RWPE2 (cell line): ENCODE results near the gene ANAPC10.

Experiments used
- ATAC-seq: fragments of 200-7000 bp; cut with Tn5 transposase; 3 replicates; pipeline ENCODE4 v1.9.1; 2021; ENCODE audit warnings: low read depth
- DNase-seq: peaks from one replicate; pipeline ENCODE4 v3.0.0-alpha.2; 2020; ENCODE audit warnings: low spot score
- H3K27ac ChIP-seq: fragments of 450-650 bp; 2 replicates; pipeline ENCODE4 v1.5.1; 2017; ENCODE audit warnings: mild to moderate bottlenecking; ENCODE audit not compliant: poor library complexity, severe bottlenecking
- H3K27me3 ChIP-seq: fragments of 250-450 bp; sonication (Bioruptor Pico); 2 replicates; pipeline ENCODE4 v1.5.1; 2021; ENCODE audit warnings: mild to moderate bottlenecking, moderate library complexity; ENCODE audit not compliant: insufficient read depth, poor library complexity, severe bottlenecking
- H3K36me3 ChIP-seq: fragments of 250-450 bp; sonication (Bioruptor Pico); 2 replicates; pipeline ENCODE4 v1.5.1; 2020; ENCODE audit warnings: low read depth, mild to moderate bottlenecking, moderate library complexity
- H3K4me1 ChIP-seq: fragments of 250-450 bp; sonication (Bioruptor Pico); 2 replicates; pipeline ENCODE4 v1.5.1; 2021; ENCODE audit warnings: mild to moderate bottlenecking, moderate library complexity; ENCODE audit not compliant: insufficient read depth, poor library complexity, severe bottlenecking
- H3K4me3 ChIP-seq: fragments of 250-450 bp; sonication (Bioruptor Pico); 2 replicates; pipeline ENCODE4 v1.5.1; 2021; ENCODE audit warnings: mild to moderate bottlenecking, moderate library complexity; ENCODE audit not compliant: severe bottlenecking
- H3K9me3 ChIP-seq: fragments of 250-450 bp; sonication (Bioruptor Pico); 2 replicates; pipeline ENCODE4 v1.5.1; 2021; ENCODE audit warnings: mild to moderate bottlenecking, moderate library complexity; ENCODE audit not compliant: severe bottlenecking
- CTCF ChIP-seq: fragments of 450-650 bp; IDR thresholded peaks from one replicate; pipeline ENCODE4 v1.5.1; 2017; ENCODE audit warnings: mild to moderate bottlenecking, moderate library complexity; ENCODE audit not compliant: poor library complexity, severe bottlenecking

Gene ANAPC10

GRCh38 chr4:144970597-144970996 is 127.4 kb downstream of the ANAPC10 start:
- Histone ChIP-seq H3K27ac (no peak overlapping the region), H3K4me3 (no peak overlapping the region), H3K9me3 (no peaks in the 10 kb centered on the region), H3K36me3 (no peaks in the 10 kb centered on the region), H3K4me1 (peaks cover 16% of the 10 kb centered on the region), H3K27me3 (no peaks in the 10 kb centered on the region)
- no peak for ATAC-seq
- DNase-seq: no peak
- no peak for TF ChIP-seq CTCF

- ATAC-seq (no peak), DNase-seq (no peak)
- no peak for TF ChIP-seq CTCF
Observed at GRCh38 chr4:144969821-144970220, 128.2 kb downstream of the ANAPC10 start.

GRCh38 chr4:144968606-144969005 is 129.4 kb downstream of the ANAPC10 start:
- Histone ChIP-seq H3K4me3 (no peak overlapping the region), H3K27ac (no peak overlapping the region), H3K9me3 (no peaks in the 10 kb centered on the region), H3K36me3 (no peaks in the 10 kb centered on the region), H3K4me1 (peaks cover 16% of the 10 kb centered on the region), H3K27me3 (no peaks in the 10 kb centered on the region)
- ATAC-seq: no peak
- no peak for TF ChIP-seq CTCF
- DNase-seq: no peak

More at GRCh38 chr4:144969821-144970220, 128.2 kb downstream of the ANAPC10 start:
- Histone ChIP-seq H3K27ac (no peak overlapping the region), H3K27me3 (no peaks in the 10 kb centered on the region), H3K36me3 (no peaks in the 10 kb centered on the region), H3K4me3 (no peak overlapping the region), H3K4me1 (peaks cover 16% of the 10 kb centered on the region), H3K9me3 (no peaks in the 10 kb centered on the region)

DNA sequence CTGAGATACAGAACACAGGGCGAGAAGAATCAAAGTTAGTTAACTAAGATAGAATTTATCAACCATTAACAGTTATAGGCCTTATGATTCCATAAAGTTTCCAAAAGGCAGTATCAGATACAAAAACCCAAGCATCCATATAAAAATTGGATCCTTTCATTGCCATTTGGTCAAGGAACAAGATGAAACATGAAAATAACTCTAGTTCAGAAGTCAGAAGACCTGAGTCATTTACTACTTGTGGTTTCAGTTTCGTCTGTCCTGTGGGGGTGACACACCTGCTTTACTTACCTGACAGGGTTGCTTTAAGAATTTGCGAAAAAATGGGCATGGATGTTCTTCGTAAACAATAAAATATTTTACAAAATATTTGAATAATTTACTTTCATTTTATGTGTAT is 130.8 kb downstream of the ANAPC10 start:
- H3K27me3 ChIP-seq: no peaks in the 10 kb centered on the region
- no peak for TF ChIP-seq CTCF
- no peak for DNase-seq
- no peaks in the 10 kb centered on the region for H3K36me3 ChIP-seq
- H3K27ac ChIP-seq: peak overlapping the region; percentile 24
- no peaks in the 10 kb centered on the region for H3K9me3 ChIP-seq
- ATAC-seq: peak; percentile 96
- no peak overlapping the region for H3K4me3 ChIP-seq
- peaks cover 16% of the 10 kb centered on the region for H3K4me1 ChIP-seq

- no peak for TF ChIP-seq CTCF
- no peaks in the 10 kb centered on the region for H3K36me3 ChIP-seq
Observed at GRCh38 chr4:144962300-144962699, 135.7 kb downstream of the ANAPC10 start.

More at GRCh38 chr4:144962300-144962699, 135.7 kb downstream of the ANAPC10 start:
- no peaks in the 10 kb centered on the region for H3K9me3 ChIP-seq
- H3K4me1 ChIP-seq: peaks cover 11% of the 10 kb centered on the region
- no peak overlapping the region for H3K4me3 ChIP-seq
- ATAC-seq: no peak
- H3K27ac ChIP-seq: no peak overlapping the region
- no peak for DNase-seq
- no peaks in the 10 kb centered on the region for H3K27me3 ChIP-seq
